A549 (cell line): ENCODE measurements around the gene BCL7B. TPM values are rescaled to one million over a fixed set of nuclear protein-coding genes. Genes with fewer than 3 reads are reported as not detected.

ENCODE experiments used
- ATAC-seq, 2 experiments: fragments of 200-7000 bp in 1 of 2; fragments of >200 bp in 1 of 2; cut with Nextera tagmentation in 1 of 2; cut with Tn5 transposase in 1 of 2; 3 replicates each; pipeline versions ENCODE4 v1.8.0 to v1.9.1; 2018 to 2020; ENCODE audit warnings: mild to moderate bottlenecking in 1 of 2, moderate library complexity in 1 of 2
- CTCF ChIA-PET: fragments of 300-600 bp; sonication (Branson Sonifier 250); formaldehyde crosslinking; extraction: SDS; loops from one replicate; lab custom pipeline; 2021; ENCODE audit warnings: antibody characterized with exemption, inconsistent platforms; lab: Yijun Ruan, JAX
- POLR2A ChIA-PET: fragments of 350-600 bp; formaldehyde crosslinking; extraction: SDS; loops from one replicate; lab custom pipeline; 2021; ENCODE audit warnings: antibody characterized with exemption, inconsistent platforms; lab: Yijun Ruan, JAX
- DNase-seq, 2 experiments: peaks; one replicate each; pipeline versions ENCODE4 v3.0.0 to v3.0.0-alpha.2; 2011 to 2016; ENCODE audit warnings: low read depth in 1 of 2, low spot score in 1 of 2
- FAIRE-seq: peaks from 2 replicates; lab custom pipeline; 2011; peaks lifted over from hg19 to GRCh38; lab: Jason Lieb, UNC
- H3K27ac ChIP-seq, 2 experiments: fragments of >200 bp; sonication (Bioruptor Twin); formaldehyde crosslinking; 3 replicates each; pipeline ENCODE4 v1.5.1; 2016 to 2017
- H3K4me1 ChIP-seq: fragments of >200 bp; sonication (Bioruptor Twin); formaldehyde crosslinking; 3 replicates; pipeline ENCODE4 v1.6.1; 2016
- H3K4me2 ChIP-seq: fragments of >200 bp; sonication (Bioruptor Twin); formaldehyde crosslinking; 3 replicates; pipeline ENCODE4 v1.6.1; 2016
- H3K4me3 ChIP-seq: fragments of >200 bp; sonication (Bioruptor Twin); formaldehyde crosslinking; 3 replicates; pipeline ENCODE4 v1.5.1; 2016
- H3K9me3 ChIP-seq: fragments of >200 bp; sonication (Bioruptor Twin); formaldehyde crosslinking; 3 replicates; pipeline ENCODE4 v1.6.1; 2016
- CBX2 ChIP-seq: fragments of 200-600 bp; sonication (generic); IDR thresholded peaks from 2 replicates; pipeline ENCODE4 v1.6.1; 2016; ENCODE audit warnings: low read depth, mild to moderate bottlenecking, borderline replicate concordance
- CHD2 ChIP-seq: fragments of 150-350 bp; IDR thresholded peaks from 2 replicates; pipeline ENCODE4 v1.6.1; 2014; ENCODE audit warnings: low read length; ENCODE audit not compliant: partially characterized antibody
- EHMT2 ChIP-seq: fragments of 200-600 bp; sonication (generic); IDR thresholded peaks from 2 replicates; pipeline ENCODE4 v1.6.1; 2016; ENCODE audit warnings: antibody characterized with exemption, low read depth, mild to moderate bottlenecking, moderate library complexity
- FOSL2 ChIP-seq, 2 experiments: fragments of 450-650 bp in 1 of 2; fragments of >200 bp in 1 of 2; sonication (Bioruptor Twin) in 1 of 2; formaldehyde crosslinking; IDR thresholded peaks; 2 replicates each; pipeline versions ENCODE4 v1.5.0 to v1.6.1; 2016 to 2020; ENCODE audit warnings: mild to moderate bottlenecking in 1 of 2, moderate library complexity in 1 of 2
- HDAC2 ChIP-seq: fragments of 200-600 bp; sonication (generic); IDR thresholded peaks from 2 replicates; pipeline ENCODE4 v1.6.1; 2016
- HES2 ChIP-seq: fragments of >200 bp; sonication (Bioruptor Twin); formaldehyde crosslinking; IDR thresholded peaks from 2 replicates; pipeline ENCODE4 v1.6.1; 2016
- HEYL ChIP-seq: fragments of 250-450 bp; sonication (Bioruptor Pico); IDR thresholded peaks from 2 replicates; pipeline ENCODE4 v1.8.0; 2021; ENCODE audit warnings: mild to moderate bottlenecking, moderate library complexity
- HMGXB4 ChIP-seq: fragments of 250-450 bp; sonication (Bioruptor Pico); IDR thresholded peaks from 2 replicates; pipeline ENCODE4 v1.5.0; 2021; ENCODE audit warnings: mild to moderate bottlenecking, moderate library complexity, borderline replicate concordance
- HOXA7 ChIP-seq: fragments of 250-450 bp; sonication (Bioruptor Pico); IDR thresholded peaks from 2 replicates; pipeline ENCODE4 v1.5.0; 2020; ENCODE audit warnings: mild to moderate bottlenecking, moderate library complexity
- HOXB5 ChIP-seq: fragments of 250-450 bp; sonication (Bioruptor Pico); IDR thresholded peaks from 2 replicates; pipeline ENCODE4 v1.5.0; 2020; ENCODE audit warnings: mild to moderate bottlenecking, moderate library complexity
- JUN ChIP-seq, 2 experiments: fragments of >200 bp; sonication (Bioruptor Twin); formaldehyde crosslinking; IDR thresholded peaks; 2 replicates in 1 of 2; 3 replicates in 1 of 2; pipeline ENCODE4 v1.6.1; 2016 to 2017
- KDM1A ChIP-seq: fragments of 200-600 bp; sonication (generic); IDR thresholded peaks from 2 replicates; pipeline ENCODE4 v1.6.1; 2016; ENCODE audit warnings: low read depth, mild to moderate bottlenecking
- MAFK ChIP-seq: fragments of 450-650 bp; IDR thresholded peaks from 2 replicates; pipeline ENCODE4 v1.6.1; 2014; ENCODE audit not compliant: partially characterized antibody
- RARB ChIP-seq: fragments of 250-450 bp; sonication (Bioruptor Pico); IDR thresholded peaks from 2 replicates; pipeline ENCODE4 v1.8.0; 2021; ENCODE audit warnings: mild to moderate bottlenecking, moderate library complexity
- REST ChIP-seq: fragments of 200-600 bp; sonication (generic); IDR thresholded peaks from 2 replicates; pipeline ENCODE4 v1.6.1; 2016; ENCODE audit warnings: antibody characterized with exemption, mild to moderate bottlenecking, moderate library complexity
- RFX5 ChIP-seq: fragments of 450-650 bp; IDR thresholded peaks from 2 replicates; pipeline ENCODE4 v1.7.1; 2014; ENCODE audit warnings: antibody characterized with exemption, mild to moderate bottlenecking, moderate library complexity
- TFCP2L1 ChIP-seq: fragments of 250-450 bp; sonication (Bioruptor Pico); IDR thresholded peaks from 2 replicates; pipeline ENCODE4 v1.5.0; 2021; ENCODE audit warnings: mild to moderate bottlenecking
- TP53 ChIP-seq: fragments of 250-450 bp; sonication (Bioruptor Pico); IDR thresholded peaks from 2 replicates; pipeline ENCODE4 v1.5.0; 2021; ENCODE audit warnings: mild to moderate bottlenecking, moderate library complexity
- USF2 ChIP-seq: fragments of 450-650 bp; IDR thresholded peaks from 2 replicates; pipeline ENCODE4 v1.6.1; 2014; ENCODE audit warnings: antibody characterized with exemption
- ZFP36 ChIP-seq: fragments of 450-650 bp; IDR thresholded peaks from 2 replicates; pipeline ENCODE4 v1.6.1; 2014; ENCODE audit warnings: borderline replicate concordance; ENCODE audit not compliant: partially characterized antibody
- WGBS: methylation state at CpG from one replicate; pipeline ENCODE4 v1.1.6; 2017; ENCODE audit errors: missing lambda C conversion rate; 5-methylcytosine and 5-hydroxymethylcytosine counted together
- polyA plus RNA-seq, 4 experiments: library from polyadenylated mRNA; depleted of rRNA in 3 of 4; stranded (reverse); fragments of >200 nt; fragmentation: RNase III in 1 of 4; extraction: RNeasy Plus Mini Kit Qiagen cat#74134 plus additional on column Dnase treatment in 1 of 4; gene quantifications; 2 replicates in 3 of 4; 3 replicates in 1 of 4; pipeline ENCODE4 v1.2.3, GENCODE V29; 2011 to 2017

Gene BCL7B
- polyA plus RNA-seq, 2 of the 4 experiments (the other 2 are of a cell fraction): 52.3 to 62.5 TPM

- H3K27ac ChIP-seq: no peak overlapping the region
- no peak overlapping the region for H3K4me2 ChIP-seq
- DNase-seq (no peak), FAIRE-seq (no peak), ATAC-seq (no peak)
- POLR2A ChIA-PET: no interaction called here
- peaks cover 31% of the 10 kb centered on the region for H3K4me1 ChIP-seq
- WGBS: 92% methylated on average over 6 of the region's 6 CpGs
- CTCF ChIA-PET: interaction anchor here (0.8 to 1.9 kb wide), 2 partner anchors 10 to 217 kb away, joined by 3 to 7 read pairs; no protein-coding TSS in a partner anchor
- H3K4me3 ChIP-seq: no peak overlapping the region
- no peaks in the 10 kb centered on the region for H3K9me3 ChIP-seq
- no peak for TF ChIP-seq TFCP2L1
- no peak for TF ChIP-seq HOXA7 (CRISPR knock-in tag)
- TF ChIP-seq HMGXB4: no peak
- TF ChIP-seq MAFK: no peak
- no peak for TF ChIP-seq RARB (CRISPR knock-in tag)
- no peak for TF ChIP-seq ZFP36
- no peak for TF ChIP-seq CBX2
- TF ChIP-seq HOXB5 (CRISPR knock-in tag): no peak
Observed at GRCh38 chr7:73517241-73517995, 40.1 kb downstream of the BCL7B start.

- peak in 1 of 2 experiments; percentile 51; a peak in 2 of 6 replicates for ATAC-seq
- TF ChIP-seq CHD2 (no peak), FOSL2 (IDR thresholded peaks at IDR 0.05) (no peak), FOSL2 (CRISPR knock-in tag; IDR thresholded peaks at IDR 0.05) (no peak), USF2 (0 out of 2 replicates have a peak, but pooled peaks have one; percentile 22)
- H3K27ac ChIP-seq: no peak overlapping the region
Observed at GRCh38 chr7:73515178-73515577, 42.3 kb downstream of the BCL7B start.

GRCh38 chr7:73512018-73512780 lies 45.3 kb downstream of the BCL7B start:
- H3K4me1 ChIP-seq: peaks cover 19% of the 10 kb centered on the region; the same call in 2 of the 3 replicates
- no peak for DNase-seq
- H3K27ac ChIP-seq: no peak overlapping the region
- POLR2A ChIA-PET: no interaction called here
- TF ChIP-seq EHMT2: no peak
- no peak for TF ChIP-seq HEYL
- no peak for TF ChIP-seq REST
- TF ChIP-seq TP53 (CRISPR knock-in tag): no peak
- no peak for TF ChIP-seq HES2
- TF ChIP-seq HDAC2: no peak
- no peak for TF ChIP-seq USF2
- no peak for TF ChIP-seq KDM1A
- TF ChIP-seq RFX5: no peak
- no peak for TF ChIP-seq JUN (IDR thresholded peaks at IDR 0.05)
- no peak for TF ChIP-seq RARB (CRISPR knock-in tag)
- no peak for TF ChIP-seq HOXA7 (CRISPR knock-in tag)
- H3K4me3 ChIP-seq: no peak overlapping the region
- CTCF ChIA-PET: interaction anchor here (0.7 kb wide), 1 partner anchor 148 kb away, joined by 3 read pairs; no protein-coding TSS in a partner anchor
- H3K9me3 ChIP-seq: no peaks in the 10 kb centered on the region
- 42% methylated on average over 8 of the region's 8 CpGs for WGBS
- peak overlapping the region; percentile 34 for H3K4me2 ChIP-seq
- ATAC-seq: no peak
- FAIRE-seq: no peak

More at GRCh38 chr7:73515178-73515577, 42.3 kb downstream of the BCL7B start:
- DNase-seq: peak in 1 of 2 experiments; percentile 19
- Histone ChIP-seq H3K9me3 (no peaks in the 10 kb centered on the region), H3K4me3 (no peak overlapping the region), H3K4me1 (peaks cover 37% of the 10 kb centered on the region), H3K4me2 (no peak overlapping the region)
- ChIA-PET CTCF (interaction anchor here (0.8 to 1.0 kb wide), 2 partner anchors 12 to 14 kb away, joined by 3 read pairs; no protein-coding TSS in a partner anchor), POLR2A (interaction anchor here (0.7 kb wide), 1 partner anchor 69 kb away, joined by 7 read pairs; no protein-coding TSS in a partner anchor)
- no peak for FAIRE-seq
- WGBS: 97% methylated on average over 3 of the region's 3 CpGs
